Stimulated activated CD4-positive, alpha-beta T cell treated with anti-CD3 and anti-CD28 coated beads, Interleukin-2, amount 100 ng/mL, for 24 hours (primary cell): ENCODE measurements around the gene PRDM13.
A peak's percentile ranks its signal among the peaks of the same experiment; 100 is the strongest.
"Not testable (repeated sequence)": the region's sequence is repeated elsewhere in the genome, so short reads cannot be mapped to it uniquely, and the experiment has no call there.

ENCODE experiments used
- DNase-seq, 2 donors: peaks; one replicate each; pipeline ENCODE4 v3.0.0-alpha.2; 2020

PRDM13 gene

DNA sequence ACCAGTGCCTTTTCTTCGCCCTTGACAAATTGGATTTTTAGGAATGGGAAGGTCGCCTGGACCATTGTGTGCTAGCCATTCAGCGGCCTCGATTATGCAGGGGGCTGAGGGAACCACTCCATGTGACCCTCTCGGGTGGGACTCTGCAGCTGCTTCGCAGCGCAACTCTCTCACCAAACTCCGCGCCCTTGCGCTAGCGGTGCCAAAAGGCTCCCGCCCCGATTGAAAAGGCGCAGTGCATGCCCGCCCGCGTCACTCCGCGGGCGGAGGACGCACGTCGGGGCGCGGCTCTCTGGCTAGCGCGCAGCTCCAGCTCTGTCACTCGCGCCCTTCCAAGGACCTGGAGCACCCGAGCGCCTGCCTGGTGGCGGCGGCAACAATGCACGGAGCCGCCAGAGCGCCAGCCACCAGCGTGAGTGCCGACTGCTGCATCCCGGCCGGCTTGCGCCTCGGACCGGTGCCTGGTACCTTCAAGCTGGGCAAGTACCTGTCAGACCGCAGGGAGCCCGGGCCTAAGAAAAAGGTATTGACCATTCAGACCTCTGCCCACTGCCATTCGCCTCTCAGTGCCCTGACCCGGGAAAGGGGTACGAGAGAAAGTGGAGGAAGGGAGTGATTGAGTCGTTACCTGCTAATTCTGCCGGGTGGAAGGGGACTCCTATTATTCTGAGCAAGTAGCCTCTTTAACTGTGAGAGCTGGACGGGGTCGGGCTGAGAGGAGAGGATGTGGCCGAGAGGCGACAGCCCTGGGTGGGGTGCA lies at the start of gene PRDM13:
Gene PRDM13 (plus strand): TSS at position 178 of the 760 bp plus-strand sequence. CDS start 202 bp downstream, at position 380.
- no peak for DNase-seq

DNA sequence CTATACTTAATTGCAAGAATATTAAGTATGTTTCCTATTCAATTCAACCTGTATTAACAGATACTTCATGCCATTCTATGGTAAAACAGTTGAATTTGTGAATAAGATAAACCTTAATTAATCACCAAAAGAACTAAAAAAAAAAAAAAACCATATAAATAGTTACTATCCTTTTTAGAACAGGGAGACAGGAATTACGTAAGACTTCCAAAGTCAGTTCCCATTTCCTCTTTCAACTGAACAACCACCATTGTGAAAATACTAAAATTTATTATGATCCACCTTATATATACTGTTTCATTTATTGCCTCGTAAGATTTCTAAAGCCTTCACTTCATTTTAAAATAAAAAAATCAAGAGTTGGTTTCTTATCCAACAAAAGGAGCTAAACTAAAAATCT lies 47.6 kb upstream of the PRDM13 start:
- DNase-seq = no peak

DNA sequence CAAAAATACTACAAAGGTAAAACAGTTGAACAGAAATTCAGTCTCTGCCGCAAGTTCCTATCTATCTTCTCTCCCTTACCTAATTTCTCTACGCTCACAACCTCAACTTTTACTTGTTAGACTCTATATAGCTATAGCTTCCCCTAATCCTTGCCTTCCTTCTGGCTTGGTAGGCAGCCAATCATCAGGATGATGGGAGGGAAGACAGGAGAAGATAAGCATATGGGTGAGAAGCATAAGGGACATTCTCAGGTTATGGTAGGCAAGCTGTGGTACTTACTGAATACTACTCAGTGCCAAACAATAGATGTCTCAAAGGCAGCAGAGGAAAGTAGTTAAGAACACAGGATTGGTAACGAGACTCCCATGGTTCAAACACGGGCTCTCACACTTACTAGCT lies 46.0 kb upstream of the PRDM13 start:
- DNase-seq = no peak

DNA sequence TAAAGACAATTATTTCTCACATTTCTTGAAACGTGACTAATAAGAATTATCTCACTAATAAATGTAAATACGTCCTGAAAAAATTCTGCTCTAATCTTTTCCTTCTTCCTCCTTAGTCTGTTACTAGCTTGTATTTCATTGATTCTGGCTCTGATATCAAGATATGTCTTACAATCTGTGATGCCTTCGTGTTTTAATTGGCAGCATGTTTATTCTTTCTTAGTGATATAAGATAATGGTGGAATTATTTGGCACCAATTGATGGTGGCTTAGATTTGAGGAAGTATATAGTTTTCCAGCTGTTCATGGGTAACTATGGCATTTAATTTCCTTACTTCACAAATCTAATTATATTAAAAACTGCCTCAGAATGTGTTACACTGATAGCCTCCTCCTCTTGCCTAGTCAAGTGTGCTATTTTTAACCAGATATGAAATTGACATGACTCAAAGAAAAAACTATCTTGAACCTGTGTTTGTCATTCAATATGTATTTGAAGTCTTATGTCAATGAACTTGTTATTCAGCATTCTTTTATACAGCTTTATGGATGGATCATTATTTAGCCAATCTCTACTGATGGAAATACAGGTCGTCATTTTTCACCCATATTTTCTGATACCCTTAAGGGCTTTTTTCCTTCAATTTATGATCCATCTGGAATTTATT lies 43.4 kb upstream of the PRDM13 start:
- no peak for DNase-seq

DNA sequence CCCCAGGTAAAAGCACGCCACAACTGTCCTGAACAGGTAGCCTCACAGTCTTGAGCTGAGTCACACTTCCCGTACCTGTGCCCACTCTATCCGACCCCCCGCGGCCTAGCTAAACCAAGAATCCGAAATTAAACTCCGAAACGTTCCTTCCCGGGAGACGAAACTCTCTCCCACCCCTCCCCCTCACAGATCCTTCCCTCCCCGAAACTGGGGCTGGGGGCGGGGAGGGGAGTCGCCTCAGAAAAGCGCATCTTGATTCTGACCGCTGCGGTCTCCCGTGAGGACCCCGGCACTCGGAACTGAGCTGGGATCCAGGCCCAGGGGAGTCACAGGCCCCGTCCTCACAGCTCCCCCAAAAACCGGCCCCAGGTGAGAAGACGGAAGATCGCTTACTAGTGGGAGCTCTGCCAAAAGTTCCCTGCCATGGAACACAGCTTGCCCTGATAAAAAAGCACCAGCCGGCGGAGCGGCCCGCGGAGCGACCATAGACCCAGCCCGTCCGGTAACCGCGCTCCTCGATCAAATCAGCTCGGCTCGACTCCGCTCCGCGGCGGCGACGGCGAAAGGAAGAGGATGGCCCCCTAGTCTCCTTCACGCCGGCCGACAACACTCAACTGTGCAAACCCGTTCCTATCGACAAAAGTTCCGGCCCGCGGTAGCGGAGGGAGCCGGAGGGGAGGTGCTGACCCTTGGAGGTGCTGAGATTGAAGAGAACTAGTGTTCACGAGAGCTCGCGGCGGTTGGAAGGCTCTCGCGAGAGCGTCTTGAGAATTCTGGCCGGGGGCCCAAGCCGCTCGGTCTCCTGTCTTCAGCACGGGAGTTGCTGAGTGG lies 38.3 kb upstream of the PRDM13 start, which contains the start of gene CCNC:
Gene CCNC (minus strand): TSS at position 558 of the 831 bp plus-strand sequence. CDS start 133 bp downstream, at position 425.
- DNase-seq = peak; percentile 90

DNA sequence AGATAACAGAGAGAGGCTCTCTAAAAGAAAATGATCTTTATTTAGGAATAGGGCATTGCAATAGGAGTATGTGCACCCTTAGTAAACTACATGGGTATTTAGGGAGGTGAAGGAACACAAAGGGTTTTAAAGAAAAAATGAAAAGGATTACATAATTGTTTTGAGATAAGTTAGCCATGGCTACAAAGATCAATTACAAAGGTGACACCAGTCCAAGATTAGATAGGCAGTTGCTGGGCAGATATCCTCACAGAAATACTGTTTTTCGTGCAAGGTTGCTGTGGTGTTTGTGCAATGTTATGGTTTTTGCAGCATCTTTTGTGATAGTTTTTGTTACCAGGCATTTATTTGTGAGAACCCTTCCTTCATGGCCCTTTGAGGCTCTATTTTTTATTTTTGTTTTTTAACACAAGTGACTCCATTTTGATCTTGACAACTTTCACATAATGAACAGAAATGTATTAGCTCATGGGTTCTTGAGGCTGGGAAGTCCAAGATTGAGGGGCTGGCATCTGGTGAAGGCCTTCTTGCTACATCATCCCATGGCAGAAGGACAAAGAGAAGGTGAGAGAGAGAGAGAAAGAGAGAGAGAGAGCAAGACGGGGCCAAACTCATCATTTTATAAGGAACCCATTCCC lies 32.5 kb upstream of the PRDM13 start:
- no peak for DNase-seq

DNA sequence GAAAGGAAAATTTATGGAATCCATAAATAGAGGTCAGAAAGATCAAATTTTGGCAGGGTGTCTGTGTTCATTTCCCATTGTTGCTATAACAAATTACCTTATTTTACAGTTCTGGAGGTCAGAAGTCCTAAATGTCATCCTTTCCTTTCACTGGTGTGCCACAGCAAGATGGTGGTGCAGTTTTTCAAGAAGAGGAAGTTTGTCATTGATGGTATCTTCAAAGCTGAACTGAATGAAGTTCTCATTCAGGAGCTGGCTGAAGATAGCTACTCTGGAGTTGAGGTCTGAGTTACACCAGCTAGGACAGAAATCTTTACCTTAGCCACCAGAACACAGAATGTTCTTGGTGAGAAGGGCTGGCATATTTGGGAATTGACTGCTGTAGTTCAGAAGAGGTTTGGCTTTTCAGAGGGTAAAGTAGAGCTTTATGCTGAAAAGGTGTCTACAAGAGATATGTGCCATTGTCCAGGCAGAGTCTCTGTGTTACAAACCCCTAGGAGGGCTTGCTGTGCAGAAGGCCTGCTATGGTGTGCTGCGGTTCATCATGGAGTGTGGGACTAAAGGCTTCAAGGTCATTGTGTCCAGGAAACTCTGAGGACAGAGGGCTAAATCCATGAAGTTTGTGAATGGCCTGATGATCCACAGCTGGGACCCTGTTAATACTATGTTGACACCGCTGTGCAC lies 30.9 kb upstream of the PRDM13 start:
- DNase-seq = no peak

DNA sequence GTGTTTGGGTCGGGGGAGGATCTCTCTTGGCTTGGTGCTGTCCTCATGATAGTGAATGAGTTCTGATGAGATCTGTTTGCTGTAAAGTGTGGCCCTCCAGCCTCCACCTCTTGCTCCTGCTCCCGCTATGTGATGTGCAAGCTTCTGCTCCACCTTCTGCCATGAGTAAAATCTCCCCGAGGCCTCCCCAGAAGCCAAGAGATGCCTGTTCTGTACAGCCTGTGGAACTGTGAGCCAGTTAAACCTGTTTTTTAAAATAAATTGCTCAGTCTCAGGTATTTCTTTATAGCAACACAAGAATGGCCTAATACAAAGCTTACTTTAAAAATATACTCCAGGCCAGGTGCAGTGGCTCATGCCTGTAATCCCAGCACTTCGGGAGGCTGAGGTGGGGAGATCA lies 26.9 kb upstream of the PRDM13 start:
- no peak for DNase-seq

DNA sequence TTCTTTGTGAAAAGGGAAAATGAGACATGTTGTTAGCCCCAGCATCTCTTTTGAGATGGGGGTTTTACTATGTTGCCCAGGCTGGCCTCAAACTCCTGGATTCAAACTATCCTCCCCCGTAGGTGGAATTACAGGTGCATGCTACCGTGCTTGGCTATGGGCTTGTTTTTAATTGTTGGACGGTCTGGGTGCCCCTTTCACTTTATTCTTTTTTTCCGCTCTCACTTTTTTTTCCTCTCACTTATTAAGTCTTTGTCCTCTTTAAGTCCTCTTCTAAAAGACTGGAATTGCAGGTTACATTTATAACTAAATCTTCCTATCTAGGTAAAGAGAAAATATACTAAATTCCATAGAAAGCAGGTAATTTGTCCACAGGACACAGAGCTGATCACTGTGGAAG lies 18.8 kb upstream of the PRDM13 start:
- DNase-seq = no peak

DNA sequence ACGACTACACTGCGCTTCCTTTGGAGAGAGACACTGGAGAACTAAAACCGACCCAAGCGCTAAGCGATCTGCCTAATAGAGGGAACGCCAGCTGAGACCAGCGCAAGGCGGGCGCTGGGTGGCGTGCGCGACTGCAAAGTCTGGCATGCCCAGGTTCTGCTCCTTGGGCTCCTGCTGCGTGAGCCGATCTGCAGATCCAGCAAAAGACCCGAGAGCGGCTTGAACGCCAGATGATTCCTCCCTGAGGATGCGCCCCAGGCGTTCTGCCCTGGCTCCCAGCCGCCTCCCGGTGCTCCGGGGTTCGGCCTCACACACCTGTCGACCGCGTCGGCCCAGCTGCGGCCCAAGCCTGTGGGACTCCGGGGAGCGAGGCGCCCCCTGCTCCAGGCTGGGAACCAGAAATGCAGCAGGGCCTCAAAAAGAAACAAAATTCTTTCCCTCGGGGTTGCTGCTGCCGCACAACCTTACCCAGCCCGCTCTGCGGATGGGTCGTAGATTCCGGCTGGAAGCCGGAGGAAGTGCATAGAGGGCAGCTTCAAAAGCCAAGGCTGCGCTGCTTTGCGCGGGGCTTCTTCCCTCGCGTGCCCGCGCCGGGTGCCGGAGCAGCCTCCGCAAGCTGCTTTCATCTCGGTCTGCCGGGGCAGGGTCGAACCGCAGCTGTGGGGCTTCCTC lies 17.9 kb upstream of the PRDM13 start:
- DNase-seq = peak; percentile 70 to 77

DNA sequence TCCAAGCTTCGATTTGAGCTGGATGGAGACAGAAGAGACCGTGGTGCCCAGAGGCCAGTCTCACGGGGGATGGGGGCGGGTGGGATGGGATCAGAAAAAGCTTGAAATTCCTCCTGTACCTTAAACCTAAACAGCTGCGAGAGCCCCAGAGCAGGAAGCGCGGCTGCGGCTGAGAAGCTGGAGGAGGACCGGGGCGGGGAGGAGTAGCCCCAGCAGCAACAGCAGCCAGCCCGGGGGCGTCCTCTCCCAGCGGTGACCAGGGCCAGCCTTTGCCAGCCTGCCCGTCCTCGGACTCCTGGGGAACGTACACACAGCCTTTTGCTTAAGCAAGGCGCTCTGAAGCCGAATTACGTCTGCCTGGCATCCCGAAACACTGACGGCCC lies 17.4 kb upstream of the PRDM13 start:
- DNase-seq = no peak

DNA sequence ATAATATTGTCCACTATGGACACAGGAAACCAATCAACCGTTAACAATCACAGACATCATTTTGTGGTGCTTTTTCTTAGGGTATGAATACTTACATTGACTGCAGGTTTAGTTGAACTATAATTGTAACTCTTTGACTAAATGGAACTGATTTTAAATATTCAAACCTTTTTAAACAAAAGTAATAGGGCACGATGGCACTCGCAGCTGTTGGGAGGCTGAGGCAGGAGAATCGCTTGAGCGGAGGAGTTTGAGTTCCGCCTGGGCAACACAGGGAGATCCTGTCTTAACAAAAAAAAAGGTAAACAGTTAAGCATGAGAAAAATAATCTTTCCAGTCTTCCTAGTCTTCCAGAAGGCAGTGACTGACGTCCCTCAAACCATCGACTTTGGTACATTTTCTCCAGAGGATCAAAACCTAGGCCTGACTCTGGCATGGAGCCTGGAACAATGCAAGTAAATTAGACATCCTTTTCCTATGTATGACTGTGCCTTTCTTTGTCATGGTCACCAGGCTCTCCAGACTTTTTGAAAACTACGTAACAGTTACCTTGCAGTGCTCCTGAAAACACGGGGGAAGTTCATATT lies 16.6 kb upstream of the PRDM13 start:
- DNase-seq = no peak

DNA sequence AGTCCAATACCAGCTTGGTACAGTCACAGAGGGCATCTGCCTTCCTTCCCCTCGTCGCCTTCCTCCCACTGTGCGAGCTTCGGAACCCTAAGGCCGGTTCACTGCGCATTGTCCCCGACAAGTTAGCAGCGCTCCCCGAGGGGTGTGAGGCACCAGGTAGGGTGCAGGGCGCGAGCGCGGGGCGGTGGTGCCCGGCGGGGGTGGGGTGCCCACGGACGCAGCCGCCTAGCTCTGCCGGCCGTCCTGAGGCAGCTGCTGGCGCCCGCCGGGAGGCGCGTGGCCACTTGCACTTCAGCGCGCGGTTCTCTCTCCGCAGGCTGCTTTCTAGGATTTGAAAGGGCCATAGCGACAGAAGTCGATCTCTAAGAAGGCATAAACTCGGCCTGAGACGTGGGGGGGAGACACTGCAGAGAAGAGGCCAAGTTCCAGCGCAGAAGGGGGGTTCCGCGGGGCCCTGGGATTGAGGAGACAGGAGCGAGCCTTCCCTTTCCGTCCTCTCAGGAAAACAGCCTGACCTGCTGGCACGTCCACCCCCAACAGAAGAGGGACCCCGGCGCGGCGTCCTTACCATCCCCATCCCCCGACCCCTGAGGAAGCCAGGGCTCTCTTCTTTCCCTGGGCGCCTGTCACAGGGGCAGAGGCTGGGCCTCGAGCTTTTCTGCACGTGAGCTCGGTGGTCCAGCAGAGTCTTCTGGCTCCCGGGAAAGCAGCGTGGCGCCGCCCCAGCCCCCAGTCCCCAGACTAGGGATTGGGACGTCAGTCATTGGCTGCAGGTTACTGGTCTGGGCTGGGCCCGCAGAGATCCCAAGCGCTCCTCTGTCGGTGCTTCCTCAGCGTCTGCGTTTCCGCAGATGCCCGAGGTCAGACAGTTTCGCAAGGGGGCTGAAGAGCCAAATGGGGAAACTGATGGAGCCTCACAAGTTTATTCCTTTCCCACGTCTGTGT lies 15.6 kb upstream of the PRDM13 start:
- DNase-seq = no peak

DNA sequence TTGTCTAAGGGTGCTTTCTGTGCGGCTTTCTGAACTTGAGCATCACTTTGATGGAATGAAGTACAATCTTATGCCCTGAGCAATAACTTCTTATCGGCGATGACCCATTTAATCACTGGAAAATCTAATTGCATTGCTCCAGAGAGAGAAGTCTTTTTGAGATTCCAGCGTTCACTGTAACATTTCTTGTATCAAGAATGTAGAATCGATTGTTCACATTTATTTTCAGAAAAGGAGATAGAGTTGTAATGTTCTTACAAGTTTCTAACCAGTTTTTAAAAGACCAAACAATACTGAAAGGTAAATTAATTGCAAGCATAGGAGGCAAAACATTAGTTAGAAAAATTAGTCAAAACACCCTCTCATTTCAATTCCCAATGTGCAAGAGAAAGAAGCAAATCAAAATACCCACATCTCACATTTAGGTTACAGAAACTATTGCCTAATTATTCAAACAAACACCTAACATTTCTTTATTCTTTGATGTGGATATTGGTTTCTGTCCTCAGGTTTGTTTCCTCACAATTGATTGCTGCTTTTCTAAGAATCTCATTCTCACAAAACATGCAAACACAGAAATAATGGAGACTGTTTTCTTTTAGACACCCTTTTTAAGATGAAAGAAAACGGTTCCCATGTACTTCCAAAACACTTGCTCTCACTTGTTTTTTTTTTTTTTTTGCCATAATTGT lies 14.8 kb upstream of the PRDM13 start:
- no peak for DNase-seq

DNA sequence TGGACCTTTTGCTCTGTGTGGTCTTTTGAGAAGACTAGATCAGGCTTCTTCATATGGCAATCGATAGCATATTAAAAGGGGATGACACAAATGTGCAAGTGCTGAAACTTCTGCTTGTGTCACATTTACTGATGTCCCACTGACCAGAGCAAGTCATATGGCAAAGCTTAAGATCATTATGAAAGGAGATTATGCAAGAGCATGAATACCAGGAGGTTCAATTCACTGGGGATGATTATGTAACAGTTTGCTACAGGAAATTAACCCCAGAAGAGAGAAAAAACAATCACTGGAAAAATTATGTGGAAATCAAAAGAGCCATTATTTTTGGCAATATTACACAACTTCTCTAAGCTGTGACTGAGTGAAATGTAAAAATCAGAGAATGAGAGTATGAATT lies 13.7 kb upstream of the PRDM13 start:
- DNase-seq = no peak

DNA sequence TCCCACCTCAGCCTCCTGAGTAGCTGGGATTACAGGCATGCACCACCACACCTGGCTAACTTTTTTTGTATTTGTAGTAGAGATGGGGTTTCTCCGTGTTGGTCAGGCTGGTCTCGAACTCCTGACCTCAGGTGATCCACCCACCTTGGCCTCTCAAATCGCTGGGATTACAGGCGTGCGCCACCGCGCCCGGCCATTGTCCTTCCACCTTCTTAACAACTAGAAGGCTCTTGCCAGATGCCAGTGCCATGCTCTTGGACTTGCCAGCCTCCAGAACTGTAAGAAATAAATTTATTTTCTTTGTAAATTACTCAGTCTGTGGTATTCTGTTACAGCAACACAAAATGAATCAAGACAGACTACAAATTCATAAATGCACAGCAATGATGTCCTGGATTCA lies 11.9 kb upstream of the PRDM13 start:
- DNase-seq = not testable (repeated sequence)

DNA sequence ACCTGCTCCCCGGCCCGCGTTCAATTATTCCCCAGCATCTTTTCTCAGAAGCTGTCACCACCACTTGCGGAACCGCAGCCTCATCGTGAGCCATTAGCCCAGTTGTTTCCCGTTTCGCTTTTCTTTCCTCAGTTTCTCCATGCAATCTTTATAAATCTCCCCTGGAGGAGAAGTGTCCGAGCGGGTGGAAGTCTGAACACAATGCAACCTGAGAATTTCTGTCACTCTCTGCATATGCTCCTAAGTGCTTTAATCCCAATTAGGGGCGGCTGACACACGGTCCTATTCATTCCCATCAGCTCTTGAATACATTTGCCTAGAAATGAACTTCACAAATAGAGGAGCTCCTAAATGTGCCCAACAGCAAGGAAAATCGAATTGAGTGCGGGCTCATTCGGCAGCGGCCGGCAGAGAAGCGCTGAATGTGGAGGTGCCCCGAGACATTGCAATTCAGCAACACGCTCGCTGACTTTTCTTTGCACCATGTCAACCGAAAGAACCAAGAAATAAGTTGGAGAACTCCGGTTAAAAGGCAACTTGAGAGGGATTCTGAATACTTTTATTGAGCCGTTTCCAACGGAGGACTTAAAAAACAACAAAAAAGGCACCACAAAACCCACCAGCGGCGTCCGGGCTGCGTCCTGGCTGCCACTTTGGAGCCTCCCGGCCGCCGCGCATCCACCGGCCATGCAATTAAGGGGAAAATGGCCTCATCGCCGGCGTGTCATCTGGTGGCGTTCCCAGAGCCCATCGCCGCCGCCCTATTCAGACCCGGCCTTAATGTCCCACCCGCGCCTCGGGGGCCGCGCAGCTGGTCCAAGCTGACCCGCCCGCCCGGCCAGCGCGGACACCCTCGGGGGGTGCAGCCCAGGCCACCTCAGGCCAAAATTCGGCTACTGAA lies 3.9 kb upstream of the PRDM13 start:
- DNase-seq = no peak

DNA sequence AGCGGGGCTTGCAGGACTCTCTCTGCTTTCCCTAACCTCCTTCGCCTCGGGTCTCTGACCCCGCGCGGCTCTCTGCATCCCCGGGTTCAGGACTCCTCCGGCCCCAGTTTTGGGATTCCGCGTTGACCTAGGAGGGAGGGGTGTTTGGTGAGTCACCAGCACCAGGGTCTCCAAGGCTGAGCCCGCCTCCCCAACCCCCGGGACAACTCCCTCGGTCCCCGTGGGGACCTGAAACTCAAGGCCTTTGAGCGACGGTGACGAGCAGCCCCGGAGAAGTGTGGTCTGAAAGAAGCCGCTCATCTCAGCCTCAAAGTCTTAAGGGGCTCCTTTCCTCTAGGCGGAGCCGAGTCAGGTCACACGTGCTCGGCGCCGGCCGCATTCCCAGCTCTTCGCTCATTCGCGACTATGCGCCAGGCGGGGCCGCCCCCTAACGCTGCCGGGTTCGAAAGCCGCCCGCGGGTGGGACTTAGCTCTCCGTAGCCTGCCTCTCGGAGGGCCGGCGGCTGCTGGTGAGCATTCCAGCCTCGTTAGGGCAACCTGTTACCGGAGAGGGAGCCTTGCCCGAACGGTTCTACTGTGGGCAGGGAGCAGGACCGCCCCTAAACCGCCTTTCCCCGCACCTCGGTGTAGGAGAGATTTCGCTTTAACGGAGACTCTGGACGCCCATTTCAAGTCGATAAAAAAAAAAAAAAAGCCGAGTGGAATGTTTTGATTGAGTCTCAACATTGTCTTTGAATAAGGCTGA lies 3.0 kb upstream of the PRDM13 start:
- peak in 1 of 2 donors; percentile 50 for DNase-seq
